Brain microvascular endothelial cell (primary cell): ENCODE measurements around the gene KRTAP19-7.

Experiments used
- DNase-seq: peaks from one replicate; pipeline ENCODE4 v3.0.0-alpha.2; 2020
- H3K27ac ChIP-seq: fragments of 250-450 bp; sonication (Bioruptor Pico); 2 replicates; pipeline ENCODE4 v1.5.1; 2020; ENCODE audit warnings: mild to moderate bottlenecking, moderate library complexity
- H3K27me3 ChIP-seq: fragments of 250-450 bp; sonication (Bioruptor Pico); replicated peaks from 2 replicates; pipeline ENCODE4 v1.5.1; 2020; ENCODE audit warnings: mild to moderate bottlenecking
- H3K36me3 ChIP-seq: fragments of 250-450 bp; sonication (Bioruptor Pico); replicated peaks from 2 replicates; pipeline ENCODE4 v1.5.1; 2020; ENCODE audit warnings: mild to moderate bottlenecking
- H3K4me3 ChIP-seq: 2 replicates; pipeline ENCODE4 v1.5.1; 2011; ENCODE audit warnings: low read depth, mild to moderate bottlenecking, control low read depth, low read length, moderate library complexity
- in situ Hi-C: cut with HindIII; loops from 2 replicates; pipeline ENCODE4 v1.10.0; 2017; ENCODE audit warnings: low sequenced_read_pairs, low pct_ligation_motif_present
- TF ChIP-seq, protein P1 (sequence below): IDR thresholded peaks from 2 replicates; pipeline ENCODE4 v1.5.1; 2011; ENCODE audit warnings: low read depth, mild to moderate bottlenecking, moderate library complexity, low read length, control low read depth, inconsistent platforms; ENCODE audit errors: missing control alignments

Gene KRTAP19-7

DNA sequence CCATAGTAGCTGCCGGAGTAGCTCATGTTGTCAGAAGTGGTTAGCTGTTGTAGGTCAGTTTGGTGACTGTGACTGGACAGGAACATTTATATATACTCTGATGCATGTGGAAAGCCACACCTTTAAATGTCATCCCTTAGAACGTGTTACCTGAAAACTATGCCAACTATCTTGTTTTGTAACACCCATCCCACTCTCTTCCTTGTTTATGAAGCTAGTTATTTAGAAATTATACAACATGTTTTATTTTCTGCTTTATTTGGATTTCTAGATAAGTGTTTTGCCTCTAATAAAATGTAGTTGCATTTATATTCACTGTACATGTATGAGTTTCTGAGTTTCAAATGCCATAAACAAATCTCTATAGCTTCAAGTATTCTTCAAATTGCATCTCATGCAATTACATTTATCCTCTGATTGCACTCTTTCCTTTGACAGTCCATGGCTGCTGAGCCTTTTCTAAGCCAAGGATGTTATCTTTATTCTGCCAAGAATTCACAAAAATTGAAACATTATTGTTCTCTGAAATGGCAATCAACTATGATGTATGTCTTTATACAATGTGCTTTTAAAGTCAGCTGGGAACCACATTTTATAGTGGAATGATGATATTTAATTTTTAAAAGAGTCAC, at the start of gene KRTAP19-7:
TSS of gene KRTAP19-7 (minus strand) at position 51 of the 632 bp plus-strand sequence. CDS start at position 26, 25 bp downstream.
- in situ Hi-C loops = no loop called here
- no peak for DNase-seq
- TF ChIP-seq, protein P1, sequence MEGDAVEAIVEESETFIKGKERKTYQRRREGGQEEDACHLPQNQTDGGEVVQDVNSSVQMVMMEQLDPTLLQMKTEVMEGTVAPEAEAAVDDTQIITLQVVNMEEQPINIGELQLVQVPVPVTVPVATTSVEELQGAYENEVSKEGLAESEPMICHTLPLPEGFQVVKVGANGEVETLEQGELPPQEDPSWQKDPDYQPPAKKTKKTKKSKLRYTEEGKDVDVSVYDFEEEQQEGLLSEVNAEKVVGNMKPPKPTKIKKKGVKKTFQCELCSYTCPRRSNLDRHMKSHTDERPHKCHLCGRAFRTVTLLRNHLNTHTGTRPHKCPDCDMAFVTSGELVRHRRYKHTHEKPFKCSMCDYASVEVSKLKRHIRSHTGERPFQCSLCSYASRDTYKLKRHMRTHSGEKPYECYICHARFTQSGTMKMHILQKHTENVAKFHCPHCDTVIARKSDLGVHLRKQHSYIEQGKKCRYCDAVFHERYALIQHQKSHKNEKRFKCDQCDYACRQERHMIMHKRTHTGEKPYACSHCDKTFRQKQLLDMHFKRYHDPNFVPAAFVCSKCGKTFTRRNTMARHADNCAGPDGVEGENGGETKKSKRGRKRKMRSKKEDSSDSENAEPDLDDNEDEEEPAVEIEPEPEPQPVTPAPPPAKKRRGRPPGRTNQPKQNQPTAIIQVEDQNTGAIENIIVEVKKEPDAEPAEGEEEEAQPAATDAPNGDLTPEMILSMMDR = no peak
- H3K36me3 ChIP-seq = no peaks in the 10 kb centered on the region
- H3K27ac ChIP-seq = no peak within 1 kb of the TSS
- H3K27me3 ChIP-seq = no peaks in the 10 kb centered on the region
- H3K4me3 ChIP-seq = no peak within 1 kb of the TSS

GRCh38 chr21:30605968-30606367, 44.9 kb upstream of the KRTAP19-7 start:
- in situ Hi-C loops = no loop called here
- TF ChIP-seq, protein P1 = no peak

GRCh38 chr21:30600787-30601186, 39.7 kb upstream of the KRTAP19-7 start, which contains the start of gene KRTAP22-1:
Gene KRTAP22-1 (plus strand): TSS chr21:30601087.
- no peak for DNase-seq
- TF ChIP-seq, protein P1 = no peak
- in situ Hi-C loops = no loop called here
- Histone ChIP-seq H3K27me3 (no peaks in the 10 kb centered on the region), H3K36me3 (no peaks in the 10 kb centered on the region), H3K27ac (no peak within 1 kb of the TSS), H3K4me3 (no peak within 1 kb of the TSS)

More at GRCh38 chr21:30605968-30606367, 44.9 kb upstream of the KRTAP19-7 start:
- no peak overlapping the region for H3K4me3 ChIP-seq
- H3K27ac ChIP-seq = no peak overlapping the region
- no peaks in the 10 kb centered on the region for H3K27me3 ChIP-seq
- no peak for DNase-seq
- H3K36me3 ChIP-seq = no peaks in the 10 kb centered on the region

DNA sequence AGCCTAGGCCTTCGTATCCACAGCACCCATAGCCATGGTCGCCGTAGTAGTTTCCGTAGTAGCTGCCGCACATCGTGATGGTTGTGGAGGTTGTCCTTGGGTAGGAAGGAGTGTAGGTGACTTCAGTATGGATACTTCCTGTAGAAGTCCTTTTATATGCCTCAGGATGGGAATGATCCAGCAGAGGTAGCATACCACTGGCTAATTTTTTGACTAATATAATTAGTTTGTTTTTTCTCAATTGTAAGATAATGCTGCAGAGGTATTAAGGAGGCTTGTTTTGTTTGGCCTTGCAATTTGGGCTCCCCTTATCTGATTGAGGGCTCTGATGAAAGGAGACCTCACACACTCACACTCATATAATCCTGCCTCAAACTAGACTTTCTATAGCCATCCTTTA, 37.7 kb upstream of the KRTAP19-7 start, which contains the start of gene KRTAP6-2:
TSS of gene KRTAP6-2 (minus strand) at position 101 of the 400 bp plus-strand sequence. CDS start at position 73, 28 bp downstream.
- in situ Hi-C loops = no loop called here
- TF ChIP-seq, protein P1 = no peak

GRCh38 chr21:30592140-30592539, 31.0 kb upstream of the KRTAP19-7 start, which contains the start of gene KRTAP6-3:
Gene KRTAP6-3 (plus strand): TSS chr21:30592440. CDS start chr21:30592446, 6 bp downstream.
- DNase-seq = no peak
- in situ Hi-C loops = no loop called here
- no peak within 1 kb of the TSS for H3K27ac ChIP-seq
- H3K36me3 ChIP-seq = no peaks in the 10 kb centered on the region
- H3K27me3 ChIP-seq = no peaks in the 10 kb centered on the region
- TF ChIP-seq, protein P1 = no peak
- H3K4me3 ChIP-seq = no peak within 1 kb of the TSS

More for the DNA sequence above, 37.7 kb upstream of the KRTAP19-7 start, which contains the start of gene KRTAP6-2:
- no peak for DNase-seq
- no peak within 1 kb of the TSS for H3K27ac ChIP-seq
- no peak within 1 kb of the TSS for H3K4me3 ChIP-seq
- no peaks in the 10 kb centered on the region for H3K36me3 ChIP-seq
- no peaks in the 10 kb centered on the region for H3K27me3 ChIP-seq
